Nephron (organoid): ENCODE measurements around the gene OR4C3.
"Not testable (repeated sequence)": the region's sequence is repeated elsewhere in the genome, so short reads cannot be mapped to it uniquely, and the experiment has no call there.

Experiments used
- H3K27ac Mint-ChIP-seq, 3 experiments: 2 replicates each; pipeline ENCODE4 v1.8.0; 2020; ENCODE audit warnings: mixed read lengths in 3 of 3, mild to moderate bottlenecking in 2 of 3, moderate library complexity in 1 of 3
- H3K27me3 Mint-ChIP-seq: 2 replicates; pipeline ENCODE4 v1.8.0; 2021; ENCODE audit warnings: low read depth, mild to moderate bottlenecking, moderate library complexity, mixed read lengths
- H3K36me3 Mint-ChIP-seq: 2 replicates; pipeline ENCODE4 v1.8.0; 2020; ENCODE audit warnings: low read depth, mixed read lengths
- H3K4me1 Mint-ChIP-seq: 2 replicates; pipeline ENCODE4 v1.8.0; 2020; ENCODE audit warnings: mixed read lengths
- H3K4me3 Mint-ChIP-seq, 3 experiments: 2 replicates each; pipeline ENCODE4 v1.8.0; 2020; ENCODE audit warnings: mild to moderate bottlenecking in 3 of 3, mixed read lengths in 3 of 3, moderate library complexity in 2 of 3
- H3K9me3 Mint-ChIP-seq: 2 replicates; pipeline ENCODE4 v1.8.0; 2020; ENCODE audit warnings: mixed read lengths
- CTCF ChIP-seq, 3 experiments: fragments of 200-600 bp; sonication (generic); IDR thresholded peaks; one replicate each; pipeline ENCODE4 v1.5.0; 2021; ENCODE audit warnings: antibody characterized with exemption in 3 of 3; ENCODE audit not compliant: unreplicated experiment in 3 of 3

The OR4C3 gene

DNA sequence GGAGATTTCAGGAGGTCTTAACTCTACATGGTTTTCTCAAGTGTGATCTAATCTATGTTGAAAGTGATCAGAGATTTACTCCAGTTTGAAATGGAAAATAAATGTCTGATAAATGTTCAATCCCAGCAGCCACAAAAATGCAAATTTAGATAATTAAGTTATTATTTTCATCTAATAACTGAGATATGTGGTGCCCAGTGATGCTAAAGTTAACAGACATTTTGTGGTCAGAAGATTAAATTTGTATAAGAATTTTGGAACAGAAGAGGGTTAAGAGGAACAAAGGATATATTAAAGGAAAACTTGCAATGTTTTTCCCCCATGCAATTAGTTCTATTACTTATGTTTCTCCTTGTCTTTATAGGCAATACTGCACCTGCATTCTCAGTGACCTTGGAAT lies at the start of gene OR4C3:
OR4C3 (plus strand) TSS at position 301 of the 400 bp plus-strand sequence. CDS start 102 bp downstream, outside the sequence.
- not testable (repeated sequence) for H3K27me3 Mint-ChIP-seq, H3K4me3 Mint-ChIP-seq, H3K4me1 Mint-ChIP-seq, H3K27ac Mint-ChIP-seq, H3K36me3 Mint-ChIP-seq
- peaks cover 21% of the 10 kb centered on the region for H3K9me3 Mint-ChIP-seq

DNA sequence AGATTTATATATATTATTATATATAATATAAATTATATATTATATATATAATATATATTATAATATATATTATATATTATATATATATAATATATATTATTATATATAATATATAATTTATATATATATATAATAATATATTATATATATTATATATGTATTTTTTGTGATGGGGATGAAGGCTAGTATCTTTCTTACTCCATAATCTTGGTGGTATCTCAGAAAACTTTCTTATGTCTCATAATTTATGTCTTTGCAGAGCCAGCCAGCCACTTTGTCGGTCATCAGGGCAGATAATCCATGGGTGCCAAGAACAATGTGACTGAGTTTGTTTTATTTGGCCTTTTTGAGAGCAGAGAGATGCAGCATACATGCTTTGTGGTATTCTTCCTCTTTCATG lies 18.8 kb upstream of the OR4C3 start, which contains the start of gene OR4S1:
OR4S1 (plus strand) TSS at position 301 of the 400 bp plus-strand sequence; CDS start at position 301, 0 bp downstream.
- Mint-ChIP-seq H3K4me1 (no peaks in the 10 kb centered on the region), H3K9me3 (peaks cover 8% of the 10 kb centered on the region), H3K4me3 (no peak within 1 kb of the TSS), H3K27ac (no peak within 1 kb of the TSS), H3K27me3 (no peaks in the 10 kb centered on the region), H3K36me3 (no peaks in the 10 kb centered on the region)
- no peak for TF ChIP-seq CTCF (IDR thresholded peaks at IDR 0.05; ENCODE audit: unreplicated experiment in 3 of 3)

- H3K4me3 Mint-ChIP-seq, result no peak overlapping the region
- H3K27ac Mint-ChIP-seq, result no peak overlapping the region
- H3K9me3 Mint-ChIP-seq, result peaks cover 8% of the 10 kb centered on the region
- peak; percentile 40 to 57 (median 41) for TF ChIP-seq CTCF (IDR thresholded peaks at IDR 0.05; ENCODE audit: unreplicated experiment in 3 of 3)
- no peaks in the 10 kb centered on the region for H3K4me1 Mint-ChIP-seq
- H3K27me3 Mint-ChIP-seq, result no peaks in the 10 kb centered on the region
- no peaks in the 10 kb centered on the region for H3K36me3 Mint-ChIP-seq
Observed at GRCh38 chr11:48307760-48308386, 16.8 kb upstream of the OR4C3 start.

- not testable (repeated sequence) for H3K4me3 Mint-ChIP-seq, H3K27me3 Mint-ChIP-seq, H3K4me1 Mint-ChIP-seq, H3K27ac Mint-ChIP-seq, H3K36me3 Mint-ChIP-seq
- H3K9me3 Mint-ChIP-seq, result peaks cover 20% of the 10 kb centered on the region
Observed at GRCh38 chr11:48313590-48313989, 11.1 kb upstream of the OR4C3 start.

DNA sequence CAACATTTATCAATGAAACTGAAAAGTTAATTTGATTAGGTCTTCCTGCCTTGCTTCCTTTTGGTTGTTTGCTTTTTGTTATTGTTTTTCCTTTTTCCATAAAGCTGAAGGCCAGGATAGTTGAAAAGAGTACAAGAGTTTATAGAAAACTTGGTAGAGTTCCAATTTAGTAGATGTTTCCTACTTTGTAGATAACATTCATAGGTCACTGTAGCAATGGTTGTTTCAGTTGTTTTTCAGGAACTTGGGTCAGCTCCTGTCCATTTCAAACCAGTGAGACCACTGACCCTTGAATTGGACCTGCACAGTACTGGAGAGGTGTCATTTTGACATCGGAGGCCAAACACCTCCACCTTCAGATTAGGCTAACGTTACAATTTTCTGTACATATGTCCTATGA lies 4.9 kb upstream of the OR4C3 start:
- peaks cover 13% of the 10 kb centered on the region for H3K9me3 Mint-ChIP-seq
- not testable (repeated sequence) for H3K4me3 Mint-ChIP-seq, H3K27me3 Mint-ChIP-seq, H3K4me1 Mint-ChIP-seq, H3K36me3 Mint-ChIP-seq, H3K27ac Mint-ChIP-seq

- TF ChIP-seq CTCF (IDR thresholded peaks at IDR 0.05; ENCODE audit: unreplicated experiment in 3 of 3), result no peak
- no peak overlapping the region for H3K4me3 Mint-ChIP-seq
- H3K4me1 Mint-ChIP-seq, result no peaks in the 10 kb centered on the region
- H3K36me3 Mint-ChIP-seq, result no peaks in the 10 kb centered on the region
- H3K27ac Mint-ChIP-seq, result no peak overlapping the region
- H3K27me3 Mint-ChIP-seq, result no peaks in the 10 kb centered on the region
- H3K9me3 Mint-ChIP-seq, result peaks cover 25% of the 10 kb centered on the region
Observed at GRCh38 chr11:48341466-48341865, 16.7 kb downstream of the OR4C3 start.

DNA sequence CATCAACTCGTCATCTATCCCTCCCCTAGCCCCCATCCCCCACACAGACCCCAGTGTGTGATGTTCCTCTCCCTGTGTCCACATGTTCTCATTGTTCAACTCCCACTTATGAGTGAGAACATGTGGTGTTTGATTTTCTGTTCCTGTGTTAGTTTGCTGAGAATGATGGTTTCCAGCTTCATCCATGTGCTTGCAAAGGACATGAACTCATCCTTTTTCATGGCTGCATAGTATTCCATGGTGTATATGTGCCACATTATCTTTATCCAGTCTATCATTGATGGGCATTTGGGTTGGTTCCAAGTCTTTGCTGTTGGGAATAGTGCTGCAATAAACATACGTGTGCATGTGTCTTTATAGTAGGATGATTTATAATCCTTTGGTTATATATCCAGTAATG lies 17.8 kb downstream of the OR4C3 start:
- not testable (repeated sequence) for H3K27ac Mint-ChIP-seq, H3K27me3 Mint-ChIP-seq, H3K4me1 Mint-ChIP-seq, H3K36me3 Mint-ChIP-seq, H3K4me3 Mint-ChIP-seq
- H3K9me3 Mint-ChIP-seq, result peaks cover 19% of the 10 kb centered on the region

- H3K36me3 Mint-ChIP-seq, H3K27ac Mint-ChIP-seq, H3K27me3 Mint-ChIP-seq, H3K4me3 Mint-ChIP-seq, H3K4me1 Mint-ChIP-seq: not testable (repeated sequence)
- H3K9me3 Mint-ChIP-seq, result peaks cover 23% of the 10 kb centered on the region
Observed at GRCh38 chr11:48346286-48346685, 21.6 kb downstream of the OR4C3 start.
